ENCODE measurements around the gene OR2AT4. TPM values are rescaled to one million over a fixed set of nuclear protein-coding genes. Genes with fewer than 3 reads are reported as not detected.

OR2AT4 gene
- total RNA-seq, 2 donors from 2014 or later, result not detected

- no peaks in the 10 kb centered on the region for H3K27me3 ChIP-seq
- H3K9me3 ChIP-seq, result no peaks in the 10 kb centered on the region
- H3K9ac ChIP-seq (ENCODE audit: low read depth in 2 of 2, low read length in 2 of 2), result peak overlapping the region in 1 of 2 donors; percentile 4
- H3K36me3 ChIP-seq, result no peaks in the 10 kb centered on the region
- intact Hi-C loops (cut with DNase I), result loop anchor here (1.0 to 5.0 kb wide), 3 partner anchors 62 to 211 kb away; no protein-coding TSS in a partner anchor
- DNase-seq, result peak; percentile 76
- no peak overlapping the region for H3K4me3 ChIP-seq
- no peak for TF ChIP-seq CTCF (IDR thresholded peaks at IDR 0.05)
- H3K27ac ChIP-seq, result peak overlapping the region; percentile 46
- peaks cover 6% of the 10 kb centered on the region for H3K4me1 ChIP-seq
These were observed 46.2 kb upstream of the OR2AT4 start for GRCh38 chr11:75142714-75143419.

- Histone ChIP-seq H3K27me3 (no peaks in the 10 kb centered on the region), H3K4me1 (peaks cover 6% of the 10 kb centered on the region), H3K9ac (ENCODE audit: low read depth in 2 of 2, low read length in 2 of 2) (no peak overlapping the region), H3K9me3 (no peaks in the 10 kb centered on the region), H3K27ac (no peak overlapping the region), H3K36me3 (no peaks in the 10 kb centered on the region), H3K4me3 (no peak overlapping the region)
- no peak for DNase-seq
- no peak for TF ChIP-seq CTCF (IDR thresholded peaks at IDR 0.05)
- intact Hi-C loops (cut with DNase I), result loop anchor here (2.0 to 5.0 kb wide), 3 partner anchors 100 to 209 kb away; partner anchors contain the start of gene TPBGL
These were observed 44.5 kb upstream of the OR2AT4 start for GRCh38 chr11:75141166-75141565.

GRCh38 chr11:75140269-75141138 lies 43.8 kb upstream of the OR2AT4 start:
- no peaks in the 10 kb centered on the region for H3K9me3 ChIP-seq
- no peak overlapping the region for H3K9ac ChIP-seq (ENCODE audit: low read depth in 2 of 2, low read length in 2 of 2)
- intact Hi-C loops (cut with DNase I), result loop anchor here (2.0 to 5.0 kb wide), 3 partner anchors 100 to 208 kb away; partner anchors contain the start of gene TPBGL
- peak; percentile 79 for DNase-seq
- peaks cover 6% of the 10 kb centered on the region for H3K4me1 ChIP-seq
- H3K27ac ChIP-seq, result no peak overlapping the region
- H3K4me3 ChIP-seq, result no peak overlapping the region
- H3K36me3 ChIP-seq, result no peaks in the 10 kb centered on the region
- peak; percentile 98 for TF ChIP-seq CTCF (IDR thresholded peaks at IDR 0.05)
- no peaks in the 10 kb centered on the region for H3K27me3 ChIP-seq

- no peak overlapping the region for H3K27ac ChIP-seq
- H3K9ac ChIP-seq (ENCODE audit: low read depth in 2 of 2, low read length in 2 of 2), result no peak overlapping the region
- no peak for DNase-seq
- intact Hi-C loops (cut with DNase I), result no loop called here
- no peak overlapping the region for H3K4me3 ChIP-seq
- no peak for TF ChIP-seq CTCF (IDR thresholded peaks at IDR 0.05)
- no peaks in the 10 kb centered on the region for H3K36me3 ChIP-seq
- no peaks in the 10 kb centered on the region for H3K27me3 ChIP-seq
- H3K4me1 ChIP-seq, result no peaks in the 10 kb centered on the region
- no peaks in the 10 kb centered on the region for H3K9me3 ChIP-seq
These were observed 39.0 kb upstream of the OR2AT4 start for GRCh38 chr11:75135651-75136050.

GRCh38 chr11:75135021-75135650 lies 38.5 kb upstream of the OR2AT4 start:
- no peak overlapping the region for H3K9ac ChIP-seq (ENCODE audit: low read depth in 2 of 2, low read length in 2 of 2)
- H3K27me3 ChIP-seq, result no peaks in the 10 kb centered on the region
- H3K9me3 ChIP-seq, result no peaks in the 10 kb centered on the region
- no peaks in the 10 kb centered on the region for H3K4me1 ChIP-seq
- no peak overlapping the region for H3K4me3 ChIP-seq
- H3K27ac ChIP-seq, result no peak overlapping the region
- DNase-seq, result no peak
- no peaks in the 10 kb centered on the region for H3K36me3 ChIP-seq
- no peak for TF ChIP-seq CTCF (IDR thresholded peaks at IDR 0.05)
- intact Hi-C loops (cut with DNase I), result no loop called here
